OCI-LY1 (cell line): Measurements from ENCODE around the gene PNPLA7.

Experiments
- H2AFZ ChIP-seq: fragments of 200-600 bp; sonication (generic), shearing (Covaris generic); 2 replicates; pipeline ENCODE4 v1.6.0; 2014; ENCODE audit warnings: antibody characterized with exemption, mild to moderate bottlenecking, low read length
- H3F3A ChIP-seq: fragments of 200-600 bp; sonication (generic), shearing (Covaris generic); 2 replicates; pipeline ENCODE4 v1.6.0; 2014; ENCODE audit warnings: mild to moderate bottlenecking, antibody characterized with exemption, low read length, moderate library complexity; ENCODE audit not compliant: insufficient read depth
- H3K27ac ChIP-seq: fragments of 200-600 bp; sonication (generic); 2 replicates; pipeline ENCODE4 v1.5.1; 2014; ENCODE audit warnings: low read length, mixed run types, mild to moderate bottlenecking, low read depth; ENCODE audit not compliant: poor library complexity, severe bottlenecking
- H3K27me3 ChIP-seq: fragments of 200-600 bp; sonication (generic); 2 replicates; pipeline ENCODE4 v1.6.0; 2014; ENCODE audit warnings: antibody characterized with exemption, mild to moderate bottlenecking, low read length, moderate library complexity; ENCODE audit not compliant: insufficient read depth
- H3K36me3 ChIP-seq: fragments of 200-600 bp; sonication (generic); 2 replicates; pipeline ENCODE4 v1.6.1; 2014; ENCODE audit warnings: mild to moderate bottlenecking, antibody characterized with exemption, low read length, moderate library complexity, mixed read lengths; ENCODE audit not compliant: insufficient read depth
- H3K4me1 ChIP-seq: fragments of 200-600 bp; sonication (generic); 2 replicates; pipeline ENCODE4 v1.5.1; 2014; ENCODE audit warnings: mild to moderate bottlenecking, low read length, moderate library complexity; ENCODE audit not compliant: insufficient read depth, severe bottlenecking
- H3K4me2 ChIP-seq: fragments of 200-600 bp; sonication (generic), shearing (Covaris generic); 2 replicates; pipeline ENCODE4 v1.6.1; 2014; ENCODE audit warnings: low read length
- H3K4me3 ChIP-seq: fragments of 200-600 bp; sonication (generic); 2 replicates; pipeline ENCODE4 v1.5.1; 2014; ENCODE audit warnings: low read length, low read depth, mild to moderate bottlenecking, mixed read lengths; ENCODE audit not compliant: poor library complexity, severe bottlenecking
- H3K79me2 ChIP-seq: fragments of 200-600 bp; shearing (Covaris generic); 2 replicates; pipeline ENCODE4 v1.6.1; 2016; ENCODE audit warnings: mixed run types, low read length, mixed read lengths; ENCODE audit not compliant: insufficient read depth
- H3K9ac ChIP-seq: fragments of 200-600 bp; sonication (generic), shearing (Covaris generic); 2 replicates; pipeline ENCODE4 v1.6.1; 2014; ENCODE audit warnings: mild to moderate bottlenecking, low read length, mixed read lengths
- H3K9me2 ChIP-seq: fragments of 200-600 bp; sonication (generic), shearing (Covaris generic); 2 replicates; pipeline ENCODE4 v1.6.1; 2014; ENCODE audit warnings: low read depth, mild to moderate bottlenecking, low read length, mixed read lengths
- H3K9me3 ChIP-seq: fragments of 200-600 bp; shearing (Covaris generic); 2 replicates; pipeline ENCODE4 v1.6.1; 2014; ENCODE audit warnings: low read length, mixed read lengths
- H4K20me1 ChIP-seq: fragments of 200-600 bp; sonication (generic), shearing (Covaris generic); 2 replicates; pipeline ENCODE4 v1.6.0; 2016; ENCODE audit warnings: mild to moderate bottlenecking, low read length; ENCODE audit not compliant: insufficient read depth
- EZH2 ChIP-seq: fragments of 200-600 bp; sonication (generic), shearing (Covaris generic); IDR thresholded peaks from 2 replicates; pipeline ENCODE4 v1.8.0; 2017; ENCODE audit warnings: borderline replicate concordance, mixed run types, mild to moderate bottlenecking, antibody characterized with exemption, low read length, moderate library complexity, mixed read lengths
- TF ChIP-seq, protein P1 (sequence below): fragments of 200-600 bp; sonication (generic), shearing (Covaris generic); IDR thresholded peaks from 2 replicates; pipeline ENCODE4 v1.5.1; 2017; ENCODE audit warnings: mild to moderate bottlenecking, antibody characterized with exemption, low read length, moderate library complexity, mixed read lengths

The PNPLA7 gene

DNA sequence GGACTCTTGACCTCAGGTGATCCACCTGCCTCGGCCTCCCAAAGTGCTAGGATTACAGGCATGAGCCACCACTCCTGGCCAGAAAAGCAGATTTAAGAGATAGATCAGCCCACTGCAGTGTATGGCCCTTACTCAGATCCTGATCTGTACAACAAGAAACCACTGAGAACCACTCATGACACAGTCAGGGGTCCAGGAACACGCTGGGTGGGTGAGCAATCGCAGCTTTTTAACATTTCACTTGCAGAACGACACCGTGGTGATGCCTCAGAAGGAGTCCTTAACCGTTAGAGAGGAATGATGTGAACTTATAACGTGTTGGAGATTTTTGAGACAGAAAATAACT, 45.8 kb downstream of the PNPLA7 start:
- H3F3A ChIP-seq: no peaks in the 10 kb centered on the region
- H3K9me2 ChIP-seq: no peaks in the 10 kb centered on the region
- no peaks in the 10 kb centered on the region for H3K36me3 ChIP-seq
- H4K20me1 ChIP-seq: no peaks in the 10 kb centered on the region
- no peak overlapping the region for H2AFZ ChIP-seq
- H3K9ac ChIP-seq: no peak overlapping the region
- TF ChIP-seq, protein P1, sequence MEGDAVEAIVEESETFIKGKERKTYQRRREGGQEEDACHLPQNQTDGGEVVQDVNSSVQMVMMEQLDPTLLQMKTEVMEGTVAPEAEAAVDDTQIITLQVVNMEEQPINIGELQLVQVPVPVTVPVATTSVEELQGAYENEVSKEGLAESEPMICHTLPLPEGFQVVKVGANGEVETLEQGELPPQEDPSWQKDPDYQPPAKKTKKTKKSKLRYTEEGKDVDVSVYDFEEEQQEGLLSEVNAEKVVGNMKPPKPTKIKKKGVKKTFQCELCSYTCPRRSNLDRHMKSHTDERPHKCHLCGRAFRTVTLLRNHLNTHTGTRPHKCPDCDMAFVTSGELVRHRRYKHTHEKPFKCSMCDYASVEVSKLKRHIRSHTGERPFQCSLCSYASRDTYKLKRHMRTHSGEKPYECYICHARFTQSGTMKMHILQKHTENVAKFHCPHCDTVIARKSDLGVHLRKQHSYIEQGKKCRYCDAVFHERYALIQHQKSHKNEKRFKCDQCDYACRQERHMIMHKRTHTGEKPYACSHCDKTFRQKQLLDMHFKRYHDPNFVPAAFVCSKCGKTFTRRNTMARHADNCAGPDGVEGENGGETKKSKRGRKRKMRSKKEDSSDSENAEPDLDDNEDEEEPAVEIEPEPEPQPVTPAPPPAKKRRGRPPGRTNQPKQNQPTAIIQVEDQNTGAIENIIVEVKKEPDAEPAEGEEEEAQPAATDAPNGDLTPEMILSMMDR: no peak
- no peak for TF ChIP-seq EZH2
- no peak overlapping the region for H3K4me3 ChIP-seq
- no peak overlapping the region for H3K4me2 ChIP-seq
- H3K9me3 ChIP-seq: no peaks in the 10 kb centered on the region
- H3K79me2 ChIP-seq: no peaks in the 10 kb centered on the region
- no peaks in the 10 kb centered on the region for H3K4me1 ChIP-seq
- H3K27me3 ChIP-seq: no peaks in the 10 kb centered on the region
- no peak overlapping the region for H3K27ac ChIP-seq

DNA sequence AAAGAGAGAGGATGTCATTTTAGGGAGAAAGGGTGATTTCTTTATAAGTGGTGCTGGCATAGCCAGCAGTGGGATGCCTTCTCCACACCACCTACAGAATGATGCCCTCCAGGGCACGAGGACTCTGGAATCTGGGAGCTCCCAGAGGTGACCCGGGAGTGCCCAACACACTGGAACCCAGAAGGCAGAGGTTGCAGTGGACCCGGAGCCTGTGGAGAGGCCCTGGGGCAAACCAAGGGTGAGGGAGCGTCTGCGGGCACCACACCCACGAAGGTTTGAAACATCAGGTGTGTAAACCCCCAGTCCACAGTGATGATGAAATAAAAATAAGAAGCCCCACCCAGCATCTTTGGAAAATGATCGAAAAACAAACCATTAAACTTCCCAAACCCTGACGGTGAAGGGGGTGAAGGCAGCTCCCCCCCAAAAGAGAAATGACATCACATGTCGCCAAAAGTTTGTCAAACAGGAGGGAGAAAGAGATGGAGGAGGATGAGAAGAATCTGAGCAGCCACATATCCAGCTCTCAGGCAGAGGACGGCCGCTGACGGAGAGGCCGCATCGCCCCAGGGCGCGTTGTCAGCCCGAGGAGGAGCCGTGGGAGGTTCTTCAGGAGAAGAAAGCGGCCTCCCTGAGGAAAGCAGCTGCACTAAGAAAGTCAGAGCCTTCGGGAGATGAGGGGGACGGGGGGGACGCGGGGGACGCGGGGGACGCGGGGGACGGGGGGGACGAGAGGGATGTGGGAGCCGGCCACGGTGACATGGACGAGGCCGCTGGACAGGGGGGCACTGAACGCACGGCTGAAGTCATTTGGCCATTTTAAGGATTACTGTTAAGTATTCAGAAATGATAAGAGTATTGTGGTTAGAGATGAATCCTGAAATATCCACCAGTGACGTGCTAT, 47.9 kb downstream of the PNPLA7 start:
- Histone ChIP-seq H3K36me3 (no peaks in the 10 kb centered on the region), H2AFZ (no peak overlapping the region), H3K79me2 (no peaks in the 10 kb centered on the region), H3K4me2 (no peak overlapping the region), H3K4me3 (no peak overlapping the region), H3K9me3 (no peaks in the 10 kb centered on the region), H3F3A (no peaks in the 10 kb centered on the region), H3K9ac (no peak overlapping the region), H3K9me2 (no peaks in the 10 kb centered on the region), H3K4me1 (no peaks in the 10 kb centered on the region), H3K27ac (no peak overlapping the region), H3K27me3 (no peaks in the 10 kb centered on the region), H4K20me1 (no peaks in the 10 kb centered on the region)
- TF ChIP-seq, protein P1: no peak
- no peak for TF ChIP-seq EZH2

DNA sequence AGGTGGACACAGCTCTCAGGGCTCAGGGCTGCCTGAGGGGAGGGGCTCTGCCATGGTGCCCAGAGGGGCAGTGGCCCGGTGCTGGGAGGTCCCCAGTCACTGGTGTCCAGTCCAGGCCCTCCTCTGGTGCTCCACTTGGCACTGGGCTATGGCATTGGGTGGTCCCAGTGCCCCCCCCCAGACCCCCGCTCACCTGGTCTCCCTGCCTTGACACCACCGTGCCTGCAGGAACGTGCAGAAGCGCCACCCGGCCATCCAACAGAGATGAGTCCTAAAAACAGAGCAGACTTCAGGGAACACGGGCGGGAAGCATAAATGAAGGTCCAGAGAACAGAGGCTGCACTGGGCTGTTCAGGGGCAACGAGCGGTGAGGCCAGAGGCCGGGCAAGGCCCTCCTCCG, 48.7 kb downstream of the PNPLA7 start:
- Histone ChIP-seq H2AFZ (no peak overlapping the region), H3K27me3 (no peaks in the 10 kb centered on the region), H3K9me3 (no peaks in the 10 kb centered on the region)

More for the DNA sequence above, 48.7 kb downstream of the PNPLA7 start:
- no peaks in the 10 kb centered on the region for H3K4me1 ChIP-seq
- H3K4me2 ChIP-seq: no peak overlapping the region
- TF ChIP-seq EZH2: no peak
- TF ChIP-seq, protein P1: no peak
- H3K9me2 ChIP-seq: no peaks in the 10 kb centered on the region
- H4K20me1 ChIP-seq: no peaks in the 10 kb centered on the region
- H3K27ac ChIP-seq: no peak overlapping the region
- no peaks in the 10 kb centered on the region for H3F3A ChIP-seq
- H3K4me3 ChIP-seq: no peak overlapping the region
- H3K79me2 ChIP-seq: no peaks in the 10 kb centered on the region
- no peak overlapping the region for H3K9ac ChIP-seq
- no peaks in the 10 kb centered on the region for H3K36me3 ChIP-seq
